Psoas muscle (tissue), 8 donors: ENCODE data around the gene HMCES. TPM values are rescaled to one million over a fixed set of nuclear protein-coding genes. Genes with fewer than 3 reads are reported as not detected.

Source experiments
- ATAC-seq, 4 donors: fragments of 200-7000 bp; cut with Tn5 transposase; one replicate each; pipeline ENCODE4 v1.9.1; 2020; ENCODE audit warnings: moderate library complexity in 3 of 4, mild to moderate bottlenecking in 2 of 4
- DNase-seq, 2 donors: peaks; one replicate each; pipeline ENCODE4 v3.0.0-alpha.2; 2020
- H3K27ac ChIP-seq: fragments of 200-600 bp; one replicate; pipeline ENCODE4 v1.8.0; 2022
- H3K27me3 ChIP-seq, 3 donors: fragments of 200-600 bp in 1 of 3; one replicate each; pipeline versions ENCODE4 v1.6.1 to v1.8.0; 2013 to 2022; ENCODE audit warnings: low read length in 2 of 3, mild to moderate bottlenecking in 2 of 3, moderate library complexity in 1 of 3; ENCODE audit not compliant: insufficient read depth in 3 of 3
- H3K36me3 ChIP-seq, 2 donors: fragments of 200-600 bp in 1 of 2; one replicate each; pipeline versions ENCODE4 v1.6.1 to v1.8.0; 2013 to 2022; ENCODE audit warnings: low read depth in 1 of 2, mild to moderate bottlenecking in 1 of 2, moderate library complexity in 1 of 2; ENCODE audit not compliant: insufficient read depth in 1 of 2
- H3K4me1 ChIP-seq: fragments of 200-600 bp; one replicate; pipeline ENCODE4 v1.8.0; 2022
- H3K4me3 ChIP-seq: fragments of 200-600 bp; one replicate; pipeline ENCODE4 v1.8.0; 2022; ENCODE audit warnings: mild to moderate bottlenecking
- H3K9me3 ChIP-seq: fragments of 200-600 bp; one replicate; pipeline ENCODE4 v1.8.0; 2022
- CTCF ChIP-seq: fragments of 200-600 bp; IDR thresholded peaks from one replicate; pipeline ENCODE4 v1.8.0; 2022; ENCODE audit warnings: antibody characterized with exemption
- WGBS, 3 donors: extraction: QIAGEN DNeasy Blood & Tissue Kit; methylation state at CpG; one replicate each; pipeline versions ENCODE4 v1.1.6 to v1.1.7; 2013; 5-methylcytosine and 5-hydroxymethylcytosine counted together
- intact Hi-C, 2 donors: fragments of 100-400 bp; cut with DNase I; formaldehyde crosslinking; loops; one replicate each; pipeline versions ENCODE4 v1.11.0 to v1.14.2; 2022
- polyA plus RNA-seq, 3 donors: library from polyadenylated mRNA; stranded (reverse); fragments of 200-250 nt; gene quantifications; one replicate each; pipeline ENCODE4 v1.2.3, GENCODE V29; 2013
- total RNA-seq, 4 donors: library from RNA; stranded (reverse); fragmentation: NEBNext Ultra II Directional in 2 of 4; extraction: Animal tissue kit (Norgen Biotek cat#: 25700) in 2 of 4; gene quantifications; one replicate each; pipeline versions ENCODE4 v1.2.1 to v1.2.4, GENCODE V29; 2021 to 2023
- donor health status: healthy with polysubstance abuse.
- donor health status: DM: no; HTN: no; CAD: no; lungs with moderate emphysema.
- donor health status: Bipolar disorder and iron deficiency.
- donor health status: healthy.
- donor health status: DM: yes; HTN: yes; CAD: no.
- donor health status: DM: no; HTN: no; CAD: no.
- donor health status: DM: no; HTN: no; CAD: no.
- donor health status: DM: yes; HTN: yes; CAD: no.

Gene HMCES
- total and polyA plus RNA-seq, 7 donors: 32.6 to 37.4 (median 35.7) TPM

GRCh38 chr3:129231331-129232119 is 47.1 kb upstream of the HMCES start:
- 76 to 81% (median 76%) methylated on average over 10 of the region's 10 CpGs for WGBS, 3 donors
- DNase-seq (no peak), ATAC-seq (no peak)
- Histone ChIP-seq H3K4me3 (no peak overlapping the region), H3K9me3 (no peaks in the 10 kb centered on the region), H3K4me1 (peaks cover 22% of the 10 kb centered on the region), H3K36me3 (no peaks in the 10 kb centered on the region), H3K27me3 (no peaks in the 10 kb centered on the region), H3K27ac (no peak overlapping the region)
- TF ChIP-seq CTCF: no peak
- intact Hi-C loops: no loop called here

GRCh38 chr3:129233538-129233937 is 45.1 kb upstream of the HMCES start:
- peaks cover 12% of the 10 kb centered on the region for H3K4me1 ChIP-seq
- H3K4me3 ChIP-seq: no peak overlapping the region
- ATAC-seq (peak in 2 of 4 donors; percentile 21 to 28), DNase-seq (no peak)
- H3K27ac ChIP-seq: peak overlapping the region; percentile 16
- no peaks in the 10 kb centered on the region for H3K36me3 ChIP-seq
- intact Hi-C loops: no loop called here
- no peaks in the 10 kb centered on the region for H3K27me3 ChIP-seq
- TF ChIP-seq CTCF: no peak
- WGBS, 3 donors: 67 to 69% (median 68%) methylated on average over 4 of the region's 4 CpGs
- H3K9me3 ChIP-seq: no peaks in the 10 kb centered on the region

DNA sequence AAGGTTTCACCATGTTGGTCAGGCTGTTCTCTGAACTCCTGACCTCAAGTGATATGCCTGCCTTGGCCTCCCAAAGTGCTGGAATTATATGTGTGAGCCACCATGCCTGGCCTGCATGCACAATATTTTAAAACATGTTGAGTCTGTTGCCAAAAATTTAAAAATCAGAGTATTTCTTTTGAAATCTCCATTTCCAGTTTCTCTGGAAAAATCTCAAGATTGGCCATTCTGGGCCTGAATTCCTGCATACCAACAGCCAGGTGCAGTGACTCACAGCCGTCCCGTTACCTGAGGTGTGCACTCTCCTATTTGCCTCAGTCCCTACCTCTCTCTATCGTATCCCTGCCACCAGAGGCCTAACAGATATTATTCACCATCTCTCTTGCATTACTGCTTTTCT is 44.2 kb upstream of the HMCES start:
- Histone ChIP-seq H3K9me3 (no peaks in the 10 kb centered on the region), H3K27ac (no peak overlapping the region), H3K4me3 (no peak overlapping the region), H3K4me1 (peaks cover 6% of the 10 kb centered on the region), H3K27me3 (no peaks in the 10 kb centered on the region), H3K36me3 (no peaks in the 10 kb centered on the region)
- ATAC-seq (no peak), DNase-seq (no peak)
- no peak for TF ChIP-seq CTCF
- intact Hi-C loops: no loop called here
- 93 to 94% (median 93%) methylated on average over 3 of the region's 3 CpGs for WGBS, 3 donors

DNA sequence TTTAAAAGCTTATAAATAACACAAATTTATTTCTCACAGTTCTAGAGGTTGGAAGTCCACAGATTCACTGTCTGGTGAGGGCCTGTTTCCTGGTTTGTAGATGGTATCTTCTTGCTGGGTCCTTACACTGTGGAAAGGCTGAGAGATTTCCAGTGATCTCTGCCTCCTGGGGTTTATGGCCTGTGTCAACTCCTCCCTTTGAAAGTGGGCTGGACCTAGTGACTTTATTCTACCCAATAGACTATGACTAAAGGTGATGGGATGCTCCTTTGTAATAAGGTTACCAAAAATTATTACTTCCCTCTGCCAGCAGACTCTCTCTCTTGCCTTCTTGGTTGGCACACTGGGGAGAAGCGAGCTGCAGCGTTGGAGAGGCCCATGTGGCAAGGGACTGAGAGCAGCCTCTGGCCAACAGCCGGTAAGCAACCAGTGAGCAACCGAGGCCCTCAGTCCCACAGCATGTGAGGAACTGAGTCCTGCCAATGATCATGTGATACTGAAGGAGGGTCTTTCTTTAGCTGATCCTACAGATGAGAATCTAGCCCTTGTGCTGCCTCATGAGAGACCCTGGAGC is 43.2 kb upstream of the HMCES start:
- Histone ChIP-seq H3K4me1 (peaks cover 2% of the 10 kb centered on the region), H3K27me3 (no peaks in the 10 kb centered on the region), H3K4me3 (no peak overlapping the region), H3K27ac (no peak overlapping the region), H3K36me3 (no peaks in the 10 kb centered on the region), H3K9me3 (no peaks in the 10 kb centered on the region)
- TF ChIP-seq CTCF: no peak
- intact Hi-C loops: no loop called here
- 86 to 93% (median 87%) methylated on average over 4 of the region's 4 CpGs for WGBS, 3 donors
- DNase-seq (no peak), ATAC-seq (no peak)
